HepG2 (cell line): ENCODE measurements around the gene SIAH1.

Experiments
- KDM5A ChIP-seq: fragments of 200-600 bp; sonication (generic); IDR thresholded peaks from 2 replicates; pipeline ENCODE4 v1.7.0; 2018; ENCODE audit warnings: antibody characterized with exemption, mild to moderate bottlenecking, low read length, borderline replicate concordance
- MEIS1 ChIP-seq: sonication (generic); formaldehyde crosslinking; IDR thresholded peaks from 2 replicates; pipeline ENCODE4 v1.9.0; 2021; ENCODE audit warnings: mild to moderate bottlenecking, missing genetic modification reagents, moderate library complexity, borderline replicate concordance
- SMARCC2 ChIP-seq: fragments of 450-650 bp; IDR thresholded peaks from 2 replicates; pipeline ENCODE4 v1.6.1; 2017; ENCODE audit warnings: antibody characterized with exemption, mild to moderate bottlenecking
- USF2 ChIP-seq, 2 experiments: sonication (generic) in 1 of 2; formaldehyde crosslinking in 1 of 2; IDR thresholded peaks; 2 replicates each; pipeline versions ENCODE4 v1.5.1 to v1.6.1; 2011 to 2020; ENCODE audit warnings: borderline replicate concordance in 1 of 2, low read depth in 1 of 2, low read length in 1 of 2, mild to moderate bottlenecking in 1 of 2, missing genetic modification reagents in 1 of 2, moderate library complexity in 1 of 2
- XRCC5 ChIP-seq: fragments of 200-400 bp; formaldehyde crosslinking; optimal IDR thresholded peaks from 2 replicates; pipeline ENCODE3; 2017; ENCODE audit warnings: mild to moderate bottlenecking, low read length
- ZFP82 ChIP-seq: sonication (generic); formaldehyde crosslinking; IDR thresholded peaks from 2 replicates; pipeline ENCODE4 v1.5.1; 2020; ENCODE audit warnings: mild to moderate bottlenecking, missing genetic modification reagents, borderline replicate concordance
- ZNF724P ChIP-seq: sonication (generic); formaldehyde crosslinking; IDR thresholded peaks from 2 replicates; pipeline ENCODE4 v1.8.0; 2022; ENCODE audit warnings: missing genetic modification reagents, borderline replicate concordance

- TF ChIP-seq ZNF724P (CRISPR knock-in tag) (0 out of 2 replicates have a peak, but pooled peaks have one; percentile 41), SMARCC2 (no peak), XRCC5 (no peak), ZFP82 (CRISPR knock-in tag) (no peak), USF2 (IDR thresholded peaks at IDR 0.05; ENCODE audit: low read depth, low read length) (no peak), USF2 (CRISPR knock-in tag; IDR thresholded peaks at IDR 0.05; ENCODE audit: borderline replicate concordance) (no peak), MEIS1 (CRISPR knock-in tag) (no peak), KDM5A (no peak)
Observed at GRCh38 chr16:48365025-48365600, 20.1 kb downstream of the SIAH1 start.
